IPS-NIHi7 (cell line): ENCODE results near the gene NKX1-1.
"Not testable (repeated sequence)": the region's sequence is repeated elsewhere in the genome, so short reads cannot be mapped to it uniquely, and the experiment has no call there.

Experiments
- DNase-seq: peaks from one replicate; pipeline ENCODE4 v3.0.0; 2012; ENCODE audit warnings: mixed read lengths; ENCODE audit errors: extremely low spot score

The NKX1-1 gene

DNA sequence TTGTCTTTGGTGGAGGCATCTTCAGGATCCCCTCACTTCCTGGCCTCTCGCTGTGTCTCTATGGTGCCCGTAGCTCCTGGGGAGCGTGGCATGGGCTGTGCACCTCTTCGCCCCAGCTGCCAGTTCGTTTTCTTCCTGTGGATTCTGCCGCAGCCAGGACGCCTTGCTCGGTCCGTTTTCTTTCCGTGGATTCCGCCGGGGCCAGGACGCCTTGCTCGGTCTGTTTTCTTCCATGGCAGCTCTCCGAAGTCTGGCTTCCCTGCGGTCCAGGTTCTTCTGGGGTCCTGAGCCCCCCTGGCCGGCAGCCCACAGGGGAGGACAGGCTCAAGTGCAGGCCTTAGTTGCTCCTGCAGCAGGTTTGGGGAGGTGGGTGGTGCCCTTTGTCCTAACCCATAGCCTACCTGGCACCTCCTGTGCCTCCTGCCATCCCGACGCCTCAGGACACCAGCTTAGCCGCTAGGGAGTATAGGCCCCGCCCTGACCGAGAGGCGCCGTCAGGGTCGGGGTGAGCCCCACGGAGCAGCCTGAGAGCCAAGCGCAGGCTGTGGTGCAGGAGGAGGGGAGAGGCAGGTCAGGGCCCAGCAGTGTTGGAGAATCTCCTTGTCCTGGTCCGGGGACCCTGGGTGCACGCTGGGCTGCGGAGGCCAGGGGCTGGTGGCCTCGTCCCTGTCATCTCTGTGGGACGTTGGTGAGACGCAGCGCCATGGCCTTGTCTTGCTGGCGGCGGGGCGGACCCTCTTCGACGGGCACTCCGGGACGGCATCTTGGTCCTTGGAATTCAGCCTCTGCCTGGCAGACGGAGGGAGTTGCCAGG lies 32.1 kb downstream of the NKX1-1 start:
- DNase-seq = no peak

DNA sequence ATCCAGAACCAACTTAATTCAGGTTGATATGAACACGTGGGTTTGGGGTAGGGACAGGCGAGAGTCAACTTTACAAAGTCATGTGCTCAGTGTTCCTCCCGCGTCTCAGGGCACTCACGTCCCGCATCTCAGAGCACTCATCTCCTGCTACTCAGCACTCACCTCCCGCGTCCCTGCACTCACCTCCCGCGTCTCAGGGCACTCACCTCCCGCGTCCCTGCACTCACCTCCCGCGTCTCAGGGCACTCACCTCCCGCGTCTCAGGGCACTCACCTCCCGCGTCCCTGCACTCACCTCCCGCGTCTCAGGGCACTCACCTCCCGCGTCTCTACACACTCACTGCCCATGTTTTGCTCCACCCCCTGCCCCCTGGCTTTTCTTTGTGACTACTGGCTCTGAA lies 33.7 kb downstream of the NKX1-1 start:
- not testable (repeated sequence) for DNase-seq

DNA sequence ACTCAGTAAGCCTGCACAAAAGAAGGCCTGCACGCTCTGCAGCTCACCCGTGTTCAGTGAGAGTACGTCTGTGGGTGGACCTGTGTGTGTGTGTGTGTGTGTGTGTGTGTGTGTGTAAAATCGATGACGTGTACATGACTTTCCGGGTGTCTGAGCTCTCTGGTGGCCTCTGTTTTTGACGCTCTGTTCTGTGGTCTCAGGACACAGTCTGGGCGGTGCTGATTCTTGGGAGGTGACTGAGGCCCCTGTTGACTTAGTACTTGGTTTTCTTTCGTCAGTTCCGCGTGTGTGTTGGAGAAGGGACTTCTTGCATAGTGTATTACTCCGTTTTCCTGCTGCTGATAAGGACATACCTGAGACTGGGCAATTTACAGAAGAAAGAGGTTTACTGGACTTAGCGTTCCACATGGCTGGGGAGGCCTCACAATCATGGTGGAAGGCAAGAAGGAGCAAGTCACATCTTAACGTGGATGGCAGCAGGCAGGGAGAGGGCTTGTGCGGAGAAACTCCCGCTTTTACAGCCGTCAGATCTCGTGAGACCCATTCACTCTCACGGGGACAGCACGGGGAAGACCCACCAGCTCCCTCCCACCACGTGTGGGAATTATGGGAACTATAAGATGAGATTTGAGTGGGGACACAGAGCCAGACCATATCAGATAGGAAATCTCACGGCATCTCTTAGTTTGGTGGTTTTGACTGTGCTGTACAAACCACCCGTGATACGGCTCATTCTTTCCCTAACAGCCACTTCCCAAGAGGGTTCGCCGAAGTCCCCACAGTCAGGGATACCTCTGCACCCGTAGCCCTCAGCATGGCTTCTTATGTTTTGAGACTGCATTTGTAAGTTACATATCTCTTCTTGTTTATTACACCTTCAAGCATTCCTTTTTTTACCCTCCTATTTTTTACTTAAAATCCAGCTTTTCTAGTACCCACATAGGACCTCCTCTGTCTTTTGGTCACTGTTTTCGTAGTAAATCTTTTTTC lies 34.8 kb downstream of the NKX1-1 start:
- DNase-seq = no peak

DNA sequence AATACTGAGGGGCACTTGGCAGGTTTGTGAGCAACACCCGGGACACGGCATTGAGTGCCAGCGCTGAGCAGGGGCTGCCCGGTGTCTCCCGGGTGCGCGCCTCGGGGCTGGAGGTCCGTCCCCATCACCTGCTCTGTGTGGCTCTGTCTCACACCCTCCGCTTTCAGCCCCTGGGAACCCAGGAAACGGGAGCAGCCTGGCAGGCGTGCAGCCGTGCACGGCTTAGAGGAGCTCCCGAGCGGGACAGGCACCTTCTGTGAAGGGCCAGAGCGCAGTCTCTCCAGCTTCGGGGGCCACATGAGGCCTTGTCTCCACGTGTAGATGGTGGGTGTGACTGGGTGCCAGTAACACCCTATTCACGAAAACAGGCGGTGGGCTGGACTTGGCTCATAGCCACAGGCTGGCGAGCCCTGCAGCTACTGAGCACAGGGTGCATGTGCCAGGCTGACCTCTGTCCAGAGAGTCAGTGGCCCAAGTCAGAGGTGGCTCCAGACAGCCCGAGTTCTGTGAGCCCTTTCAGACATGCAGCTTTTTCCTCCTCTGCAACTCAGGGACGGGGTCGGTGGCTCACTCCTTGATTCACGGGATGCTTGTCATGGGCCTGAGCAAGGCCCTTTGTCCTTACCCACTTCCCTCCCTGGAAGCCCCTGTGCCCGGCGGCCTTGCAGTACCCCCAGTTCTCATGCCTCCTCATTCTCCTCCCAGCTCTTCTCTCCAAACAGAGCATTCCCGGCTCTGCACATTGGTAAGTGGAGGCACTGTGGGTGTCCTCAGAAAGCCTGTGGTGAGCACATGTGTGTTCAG lies 35.7 kb downstream of the NKX1-1 start:
- DNase-seq = no peak

DNA sequence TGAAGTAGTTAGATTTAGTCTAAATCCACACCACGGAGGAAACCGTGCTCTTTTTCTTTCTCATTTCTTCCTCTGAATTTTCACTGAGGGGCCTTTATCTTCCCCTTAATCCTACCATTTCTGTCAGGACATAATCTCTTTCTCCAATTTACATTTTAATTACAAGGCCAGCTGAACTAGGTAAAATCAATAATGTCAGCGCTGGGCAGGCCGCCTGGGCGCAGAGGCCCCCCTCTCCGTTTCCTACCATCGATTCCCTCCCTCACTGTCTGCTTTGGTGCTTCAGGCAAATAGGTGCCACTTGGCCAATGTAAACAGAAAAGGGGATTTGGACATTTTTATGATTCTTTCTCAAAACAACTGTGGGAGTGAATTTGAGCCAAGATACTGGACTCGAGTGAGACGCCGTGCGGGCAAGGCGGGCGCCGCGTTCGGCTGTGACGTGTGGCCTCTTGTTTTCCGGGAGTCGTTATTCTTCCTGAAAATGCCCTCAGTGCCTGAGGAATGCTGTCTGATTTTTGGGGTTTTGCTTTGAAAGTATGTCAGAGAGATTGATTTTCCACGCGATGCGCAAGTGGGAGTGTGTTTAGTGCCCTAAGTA lies 36.7 kb downstream of the NKX1-1 start:
- DNase-seq = no peak

DNA sequence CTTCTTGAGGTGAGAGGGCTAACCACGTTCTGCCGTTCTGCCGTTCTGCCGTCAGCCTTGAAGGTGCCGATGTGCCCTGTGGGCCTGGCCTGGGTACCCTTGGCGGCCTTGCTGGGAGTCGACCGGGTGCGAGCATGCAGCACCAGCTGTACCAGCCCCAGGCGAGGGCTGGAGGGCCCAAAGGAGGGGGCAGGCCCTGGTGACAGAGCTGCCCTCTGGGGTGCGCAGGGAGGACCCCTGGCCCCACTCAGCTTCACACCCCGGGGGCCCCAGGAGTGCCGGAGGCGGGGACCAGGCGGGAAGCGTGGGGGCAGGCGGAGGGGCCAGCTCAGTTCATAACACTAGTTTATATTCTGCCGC lies 37.2 kb downstream of the NKX1-1 start:
- no peak for DNase-seq

DNA sequence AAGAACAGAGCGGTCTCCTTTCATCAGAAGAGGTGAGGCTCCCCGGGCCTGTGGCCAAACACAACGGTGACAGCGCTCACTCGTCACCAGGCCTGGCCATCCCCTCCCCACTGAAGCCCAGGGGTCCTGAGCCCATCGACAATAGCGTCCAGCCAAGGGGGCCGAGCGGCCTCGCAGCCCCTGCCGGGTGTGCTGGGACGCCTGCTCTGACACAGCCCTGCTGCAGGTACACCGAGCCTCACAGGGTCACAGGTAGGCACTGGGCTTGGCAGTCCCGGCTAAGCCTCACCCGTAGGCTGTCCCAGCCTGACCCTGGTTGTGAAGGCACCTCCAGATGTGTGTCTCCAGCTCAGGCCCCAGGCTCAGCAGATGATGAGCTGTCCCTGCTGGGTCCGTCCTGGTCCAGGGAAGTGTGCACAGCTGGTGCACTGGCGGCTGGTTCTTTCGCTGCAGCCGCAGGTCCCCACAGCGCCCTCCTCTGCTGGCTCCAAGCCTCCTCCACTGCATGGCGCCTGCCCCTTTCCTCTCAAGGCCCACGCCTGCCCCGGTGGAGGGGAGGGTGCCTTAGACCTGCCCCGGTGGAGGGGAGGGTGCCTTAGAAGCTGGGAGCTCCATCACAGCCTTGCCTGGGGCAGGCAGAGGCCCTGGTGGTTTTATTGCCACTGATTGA lies 37.7 kb downstream of the NKX1-1 start:
- DNase-seq = no peak

DNA sequence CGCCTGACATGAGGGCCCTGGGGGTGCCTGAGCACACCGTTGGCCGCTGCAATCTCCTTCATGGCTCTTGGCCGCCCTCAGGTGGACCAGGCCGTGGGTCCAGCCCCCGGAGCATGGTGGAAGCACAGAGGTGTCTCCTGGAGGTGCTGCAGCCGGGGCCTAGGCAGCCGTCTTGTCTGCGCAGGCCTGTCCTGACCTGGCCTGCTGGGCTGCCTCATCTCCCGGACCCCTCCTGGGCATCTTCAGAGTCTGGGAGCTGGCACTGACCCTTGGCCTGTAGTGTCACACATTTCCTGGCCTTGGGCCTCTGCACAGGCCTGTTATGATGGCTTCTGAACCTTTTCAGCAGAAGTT lies 38.3 kb downstream of the NKX1-1 start:
- DNase-seq = no peak

DNA sequence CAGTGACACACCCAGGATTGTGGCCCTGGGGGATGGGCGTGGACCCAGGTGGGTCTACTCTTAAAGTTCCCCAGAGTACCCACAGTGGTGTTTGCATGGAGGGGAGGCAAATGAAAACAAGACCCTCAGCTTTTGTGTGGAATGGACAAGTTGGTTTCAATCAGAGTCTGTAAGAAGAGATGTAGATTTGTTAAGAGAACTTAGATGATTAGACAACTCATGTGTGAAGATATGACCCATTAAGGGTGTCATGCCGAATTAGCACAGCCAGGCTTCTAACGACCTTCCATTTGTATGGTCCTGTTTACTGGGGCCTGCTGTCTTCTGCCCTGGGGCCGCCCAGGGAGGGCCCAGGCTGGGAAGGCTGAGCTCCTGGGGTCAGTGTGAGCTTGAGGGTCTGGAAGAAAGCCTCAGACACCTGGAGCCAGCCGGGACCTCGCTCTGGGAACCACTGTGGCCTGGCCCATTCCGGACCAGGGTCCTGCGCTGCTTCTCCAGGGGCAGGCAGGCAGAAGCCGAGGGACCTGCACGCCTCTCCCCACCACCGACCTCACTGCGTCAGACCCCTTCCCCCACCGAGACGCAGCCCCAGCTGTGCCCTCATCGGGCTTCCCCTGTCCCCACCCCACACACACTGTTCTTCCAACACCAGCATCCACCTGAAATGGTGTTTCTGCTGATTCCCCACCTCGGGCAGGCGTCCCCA lies 38.9 kb downstream of the NKX1-1 start:
- DNase-seq = no peak

DNA sequence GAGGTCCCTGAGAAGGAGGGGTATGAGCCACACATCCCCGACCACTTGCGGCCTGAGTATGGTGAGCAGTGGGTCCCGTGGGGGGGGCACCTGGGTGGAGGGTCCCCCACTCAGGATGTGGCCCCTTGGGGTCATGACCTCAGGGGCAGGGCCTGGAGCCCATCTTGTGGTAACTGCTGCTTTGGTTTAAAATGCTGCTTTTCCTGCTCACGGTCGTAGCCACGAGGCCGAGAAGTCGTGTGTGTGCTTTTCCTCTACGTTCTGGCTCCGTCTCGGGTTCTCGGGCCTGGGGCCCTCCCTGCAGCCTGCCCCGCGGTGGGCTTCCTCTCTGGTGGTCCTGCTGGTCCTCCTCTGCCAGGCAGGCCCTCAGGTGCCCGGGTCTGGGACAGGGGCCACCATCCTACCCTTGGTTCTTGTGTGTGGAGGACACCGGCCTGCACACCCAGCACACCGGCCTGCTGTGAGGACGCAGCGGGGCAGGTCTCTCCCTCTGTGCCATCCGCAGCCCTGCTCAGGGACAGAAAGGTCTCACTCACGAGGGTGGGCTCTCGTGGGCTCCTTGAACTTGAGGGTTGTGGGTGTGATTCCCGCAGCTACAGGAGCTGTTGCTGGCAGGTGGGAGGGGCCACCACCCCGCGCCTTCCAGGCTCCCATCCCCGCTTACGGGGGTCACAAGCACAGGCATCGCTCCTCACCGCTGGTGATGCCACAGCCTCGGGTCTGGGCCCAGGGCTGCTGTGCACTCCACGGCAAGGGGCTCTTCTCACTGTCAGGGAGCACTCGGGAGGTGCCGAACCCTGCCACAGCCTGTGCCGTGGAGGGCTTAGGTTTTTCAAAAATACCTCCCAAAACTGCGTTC lies 39.6 kb downstream of the NKX1-1 start:
- no peak for DNase-seq

DNA sequence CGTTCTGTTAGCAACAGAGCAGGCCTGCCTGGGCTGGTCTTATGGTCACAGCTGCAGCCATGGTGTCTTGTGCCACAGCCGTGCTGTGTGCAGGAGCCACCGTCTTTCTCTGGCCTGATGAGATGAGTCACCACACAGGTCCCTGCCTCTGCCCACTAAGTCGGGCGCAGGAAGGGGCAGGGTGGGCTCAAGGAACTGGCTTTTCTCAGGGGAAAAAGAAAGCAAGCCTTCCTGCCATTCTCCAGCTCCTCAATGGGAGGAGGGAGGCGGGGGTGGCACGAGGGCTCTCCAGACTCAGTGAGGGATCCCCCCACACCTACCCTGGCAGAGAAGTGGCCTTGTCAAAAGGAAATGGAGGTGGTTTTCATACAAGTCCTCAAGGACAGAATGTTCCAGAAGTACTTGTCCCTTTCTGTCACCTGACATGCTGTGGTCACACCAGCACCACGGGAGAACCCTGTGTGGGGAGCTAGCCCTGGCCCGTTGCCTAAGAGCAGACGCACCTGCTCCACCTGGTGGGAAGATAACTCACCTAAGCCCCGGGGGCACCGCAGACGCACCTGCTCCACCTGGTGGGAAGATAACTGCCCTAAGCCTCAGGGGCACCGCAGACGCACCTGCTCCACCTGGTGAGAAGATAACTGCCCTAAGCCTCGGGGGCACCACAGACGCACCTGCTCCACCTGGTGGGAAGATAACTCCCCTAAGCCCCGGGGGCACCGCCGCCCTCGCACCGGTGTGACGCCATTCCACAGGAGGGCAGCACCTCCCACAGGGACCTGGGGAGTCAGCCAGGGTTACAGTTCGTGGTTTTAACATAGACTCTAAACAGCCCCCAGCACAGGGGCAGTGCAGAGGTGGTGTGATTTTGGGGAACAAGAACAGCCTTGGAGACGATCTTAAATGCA lies 40.7 kb downstream of the NKX1-1 start:
- DNase-seq = peak; percentile 57

DNA sequence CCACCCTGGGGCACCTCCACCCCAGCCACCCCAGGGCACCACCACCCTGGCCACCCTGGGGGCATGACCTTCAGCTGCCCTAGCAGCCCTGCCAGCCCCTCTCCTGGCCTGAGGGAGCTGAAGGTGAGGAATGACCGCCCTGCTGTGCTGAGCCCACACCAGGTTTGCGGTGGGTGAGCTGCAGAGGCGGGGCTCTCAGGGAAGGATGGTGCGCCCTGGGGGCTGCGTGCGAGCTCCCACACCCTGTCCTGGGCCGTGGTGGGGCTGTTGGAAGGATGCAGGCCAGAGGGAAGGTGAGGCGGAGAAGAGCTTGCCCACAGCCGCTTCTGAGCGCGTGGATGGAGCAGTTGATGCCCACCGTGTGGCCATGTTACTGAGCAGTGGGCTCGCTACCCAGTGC lies 41.5 kb downstream of the NKX1-1 start:
- DNase-seq = no peak

DNA sequence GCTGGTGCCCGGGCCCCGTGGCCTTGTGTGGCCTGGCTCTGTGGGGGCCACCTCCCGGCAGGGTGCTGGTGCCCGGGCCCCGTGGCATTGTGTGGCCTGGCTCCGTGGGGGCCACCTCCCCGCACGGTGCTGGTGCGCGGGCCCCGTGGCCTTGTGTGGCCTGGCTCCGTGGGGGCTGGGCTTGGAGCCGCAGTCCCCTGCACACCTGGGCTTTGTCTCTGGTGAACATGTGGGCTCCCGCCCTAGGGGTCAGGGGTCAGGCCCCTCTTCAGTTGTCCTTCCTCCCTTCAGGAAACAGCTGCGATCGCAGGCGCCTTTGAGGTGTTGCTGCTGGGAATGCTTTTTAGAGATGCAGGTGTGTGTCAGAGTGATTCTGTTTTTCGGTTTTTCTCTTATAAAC lies 42.0 kb downstream of the NKX1-1 start:
- no peak for DNase-seq

DNA sequence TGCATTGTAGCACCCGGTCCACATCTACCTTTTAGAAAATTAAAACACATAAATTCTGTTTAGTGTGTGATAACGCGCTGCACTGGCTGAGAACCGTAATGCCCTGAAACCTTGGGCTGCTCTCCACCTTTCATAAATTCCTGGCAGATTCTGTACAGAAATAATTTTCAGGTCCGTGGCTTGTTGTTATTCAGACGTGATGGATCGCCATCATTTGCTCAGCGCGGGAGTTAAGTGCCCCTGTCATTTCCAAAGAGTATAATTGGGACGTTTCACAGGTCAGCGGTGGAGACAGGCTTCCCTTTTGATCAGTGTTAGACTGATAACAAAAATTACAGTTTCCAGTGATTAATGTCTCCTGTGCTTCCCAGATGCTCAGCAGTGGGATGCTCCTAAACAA lies 42.7 kb downstream of the NKX1-1 start:
- no peak for DNase-seq

DNA sequence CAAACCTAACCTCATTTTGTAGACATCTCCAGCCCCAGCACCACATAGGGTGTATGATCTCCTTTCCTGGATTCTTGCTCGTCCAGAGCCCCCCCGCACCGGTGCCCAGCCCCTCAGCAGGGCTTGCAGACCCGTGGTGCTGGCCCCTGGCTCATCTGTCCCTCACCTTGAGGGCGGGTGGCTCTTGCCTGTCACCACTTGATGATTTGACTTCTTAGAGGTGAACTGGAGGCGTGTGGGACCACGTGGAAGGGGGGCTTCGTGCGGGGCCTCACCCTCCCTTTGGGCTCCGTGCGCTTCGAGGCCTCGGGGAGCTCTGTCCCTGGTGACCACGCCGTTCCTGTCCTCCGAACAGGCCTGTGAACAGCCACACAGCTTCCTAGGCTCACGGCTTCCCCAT lies 43.7 kb downstream of the NKX1-1 start:
- DNase-seq = no peak

DNA sequence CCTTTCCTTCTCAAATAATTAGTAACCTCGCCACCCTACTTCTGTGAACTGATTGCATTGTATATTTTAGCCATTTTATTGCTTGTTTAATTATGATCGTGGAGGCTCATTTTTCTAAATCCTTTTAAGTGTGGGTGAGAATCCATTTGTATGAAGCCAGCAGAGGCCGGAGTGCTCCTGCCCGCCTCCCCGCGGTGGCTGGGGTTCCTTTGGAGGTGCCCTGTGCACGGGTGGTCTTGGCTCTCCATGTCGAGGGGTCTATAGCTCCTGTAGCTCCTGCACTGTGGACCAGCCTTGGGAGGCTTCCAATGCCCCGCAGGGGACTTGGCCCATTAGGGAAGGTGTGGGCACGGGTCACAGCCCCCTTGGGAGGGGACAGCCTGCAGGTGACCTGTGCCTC lies 44.2 kb downstream of the NKX1-1 start:
- no peak for DNase-seq

DNA sequence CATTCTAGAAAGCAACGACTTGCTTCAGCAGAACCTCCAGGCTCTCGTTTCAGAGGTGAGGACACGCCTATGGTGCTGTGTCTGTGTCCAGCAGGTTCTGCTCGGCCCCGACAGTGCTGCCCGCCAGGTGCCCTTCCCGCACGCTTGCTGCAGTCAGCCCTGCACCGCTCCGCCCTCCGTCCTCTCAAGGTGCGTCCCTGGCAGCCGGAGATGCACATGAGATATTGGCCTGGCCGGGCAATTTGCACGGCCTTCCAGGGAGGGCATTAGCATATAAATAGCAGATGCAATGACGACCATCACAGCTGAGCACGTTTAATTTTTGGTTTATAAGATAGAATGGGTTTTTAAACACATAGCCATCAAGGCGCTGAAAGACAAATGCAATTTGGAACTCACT lies 44.8 kb downstream of the NKX1-1 start:
- DNase-seq = no peak
